Ovary (tissue), 3 donors: ENCODE results near the gene ABHD17A.

Experiments
- EP300 ChIP-seq: sonication (generic); formaldehyde crosslinking; IDR thresholded peaks from one replicate; pipeline ENCODE4 v1.6.1; 2017; ENCODE audit warnings: antibody characterized with exemption
- POLR2A ChIP-seq: fragments of 450-650 bp; IDR thresholded peaks from one replicate; pipeline ENCODE4 v1.6.1; 2017; ENCODE audit warnings: antibody characterized with exemption, mild to moderate bottlenecking, moderate library complexity
- TF ChIP-seq, protein P1 (sequence below), 3 donors: fragments of 450-650 bp in 2 of 3; fragments of 200-600 bp in 1 of 3; IDR thresholded peaks; one replicate each; pipeline versions ENCODE4 v1.5.1 to v1.8.0; 2016 to 2022; ENCODE audit warnings: antibody characterized with exemption in 3 of 3, mild to moderate bottlenecking in 1 of 3
- donor health status: DM: no; HTN: no; CAD: no.

DNA sequence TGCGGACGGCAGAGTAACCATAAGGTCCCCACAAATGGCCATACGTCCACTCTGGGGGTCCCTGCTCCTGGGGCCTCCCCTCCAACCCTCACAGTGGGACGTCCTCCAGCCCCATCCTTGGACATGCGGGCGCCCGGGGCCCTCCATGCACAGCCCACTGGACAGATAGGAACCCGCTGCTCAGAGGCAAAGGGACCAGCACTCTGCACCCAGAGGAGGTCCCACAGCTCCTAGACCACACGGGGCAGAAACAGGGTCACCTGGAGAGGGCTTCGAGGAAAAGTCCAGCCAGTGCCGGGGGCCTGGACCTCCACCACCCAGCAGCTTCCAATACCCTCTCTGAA is 48.1 kb downstream of the ABHD17A start:
- TF ChIP-seq, protein P1, sequence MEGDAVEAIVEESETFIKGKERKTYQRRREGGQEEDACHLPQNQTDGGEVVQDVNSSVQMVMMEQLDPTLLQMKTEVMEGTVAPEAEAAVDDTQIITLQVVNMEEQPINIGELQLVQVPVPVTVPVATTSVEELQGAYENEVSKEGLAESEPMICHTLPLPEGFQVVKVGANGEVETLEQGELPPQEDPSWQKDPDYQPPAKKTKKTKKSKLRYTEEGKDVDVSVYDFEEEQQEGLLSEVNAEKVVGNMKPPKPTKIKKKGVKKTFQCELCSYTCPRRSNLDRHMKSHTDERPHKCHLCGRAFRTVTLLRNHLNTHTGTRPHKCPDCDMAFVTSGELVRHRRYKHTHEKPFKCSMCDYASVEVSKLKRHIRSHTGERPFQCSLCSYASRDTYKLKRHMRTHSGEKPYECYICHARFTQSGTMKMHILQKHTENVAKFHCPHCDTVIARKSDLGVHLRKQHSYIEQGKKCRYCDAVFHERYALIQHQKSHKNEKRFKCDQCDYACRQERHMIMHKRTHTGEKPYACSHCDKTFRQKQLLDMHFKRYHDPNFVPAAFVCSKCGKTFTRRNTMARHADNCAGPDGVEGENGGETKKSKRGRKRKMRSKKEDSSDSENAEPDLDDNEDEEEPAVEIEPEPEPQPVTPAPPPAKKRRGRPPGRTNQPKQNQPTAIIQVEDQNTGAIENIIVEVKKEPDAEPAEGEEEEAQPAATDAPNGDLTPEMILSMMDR (IDR thresholded peaks at IDR 0.05) = no peak
- no peak for TF ChIP-seq EP300
- no peak for TF ChIP-seq POLR2A
